ENCODE data around the gene RHOH. TPM values are rescaled to one million over a fixed set of nuclear protein-coding genes. Genes with fewer than 3 reads are reported as not detected.

The RHOH gene
- total RNA-seq, 6 experiments from 2014 or later: not detected

DNA sequence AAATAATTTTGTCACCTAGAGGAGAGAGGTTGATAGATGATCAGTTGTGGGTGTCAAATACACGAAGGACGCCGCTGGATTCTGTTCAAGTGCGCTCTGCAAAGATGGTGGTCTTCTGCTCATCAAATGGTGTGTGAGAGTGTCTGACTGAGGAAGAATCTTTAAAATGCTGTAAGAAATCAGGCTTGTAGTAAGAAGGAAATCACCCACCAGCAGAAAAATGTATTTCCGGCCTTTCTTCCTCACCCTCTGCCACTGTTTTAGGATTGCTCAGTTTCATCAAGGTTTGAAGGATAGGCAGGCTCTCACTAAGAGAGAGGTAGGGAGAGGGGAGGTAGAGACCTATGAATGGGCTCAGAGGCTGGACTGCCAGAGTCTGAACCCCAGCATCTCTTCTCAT is 28.7 kb downstream of the RHOH start:
- TF ChIP-seq, protein P1, sequence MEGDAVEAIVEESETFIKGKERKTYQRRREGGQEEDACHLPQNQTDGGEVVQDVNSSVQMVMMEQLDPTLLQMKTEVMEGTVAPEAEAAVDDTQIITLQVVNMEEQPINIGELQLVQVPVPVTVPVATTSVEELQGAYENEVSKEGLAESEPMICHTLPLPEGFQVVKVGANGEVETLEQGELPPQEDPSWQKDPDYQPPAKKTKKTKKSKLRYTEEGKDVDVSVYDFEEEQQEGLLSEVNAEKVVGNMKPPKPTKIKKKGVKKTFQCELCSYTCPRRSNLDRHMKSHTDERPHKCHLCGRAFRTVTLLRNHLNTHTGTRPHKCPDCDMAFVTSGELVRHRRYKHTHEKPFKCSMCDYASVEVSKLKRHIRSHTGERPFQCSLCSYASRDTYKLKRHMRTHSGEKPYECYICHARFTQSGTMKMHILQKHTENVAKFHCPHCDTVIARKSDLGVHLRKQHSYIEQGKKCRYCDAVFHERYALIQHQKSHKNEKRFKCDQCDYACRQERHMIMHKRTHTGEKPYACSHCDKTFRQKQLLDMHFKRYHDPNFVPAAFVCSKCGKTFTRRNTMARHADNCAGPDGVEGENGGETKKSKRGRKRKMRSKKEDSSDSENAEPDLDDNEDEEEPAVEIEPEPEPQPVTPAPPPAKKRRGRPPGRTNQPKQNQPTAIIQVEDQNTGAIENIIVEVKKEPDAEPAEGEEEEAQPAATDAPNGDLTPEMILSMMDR (IDR thresholded peaks at IDR 0.05): no peak
- Mint-ChIP-seq H3K27me3 (ENCODE audit: insufficient read depth) (peaks cover 8% of the 10 kb centered on the region; the same call in 1 of the 2 replicates), H3K36me3 (ENCODE audit: low read depth) (no peaks in the 10 kb centered on the region), H3K4me3 (no peak overlapping the region), H3K9me3 (no peaks in the 10 kb centered on the region), H3K4me1 (ENCODE audit: low read depth) (no peaks in the 10 kb centered on the region), H3K27ac (no peak overlapping the region)
- DNase-seq: no peak

DNA sequence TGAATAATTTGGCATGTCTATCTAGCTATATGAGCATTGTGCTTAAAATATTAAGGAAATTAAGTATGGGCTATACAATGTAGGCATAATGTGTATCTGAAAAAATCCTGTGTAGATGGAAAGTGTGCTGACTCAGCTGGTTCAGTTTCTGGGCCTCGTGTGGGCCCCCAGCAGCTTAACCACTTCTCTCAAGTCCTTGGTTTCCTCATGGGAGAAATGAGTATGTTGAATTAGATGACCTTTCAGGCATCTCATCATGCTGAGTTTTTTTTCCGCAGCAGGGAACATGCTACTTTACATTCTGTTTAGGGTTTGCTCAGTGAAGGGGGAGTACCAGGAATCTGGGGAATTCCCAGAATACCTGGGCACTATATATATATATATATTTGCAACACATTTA is 30.5 kb downstream of the RHOH start:
- TF ChIP-seq, protein P1 (IDR thresholded peaks at IDR 0.05): no peak
- H3K27me3 Mint-ChIP-seq (ENCODE audit: insufficient read depth): peaks cover 8% of the 10 kb centered on the region
- H3K36me3 Mint-ChIP-seq (ENCODE audit: low read depth): no peaks in the 10 kb centered on the region
- H3K27ac Mint-ChIP-seq: no peak overlapping the region
- H3K4me3 Mint-ChIP-seq: no peak overlapping the region
- H3K9me3 Mint-ChIP-seq: no peaks in the 10 kb centered on the region
- H3K4me1 Mint-ChIP-seq (ENCODE audit: low read depth): no peaks in the 10 kb centered on the region
- no peak for DNase-seq

DNA sequence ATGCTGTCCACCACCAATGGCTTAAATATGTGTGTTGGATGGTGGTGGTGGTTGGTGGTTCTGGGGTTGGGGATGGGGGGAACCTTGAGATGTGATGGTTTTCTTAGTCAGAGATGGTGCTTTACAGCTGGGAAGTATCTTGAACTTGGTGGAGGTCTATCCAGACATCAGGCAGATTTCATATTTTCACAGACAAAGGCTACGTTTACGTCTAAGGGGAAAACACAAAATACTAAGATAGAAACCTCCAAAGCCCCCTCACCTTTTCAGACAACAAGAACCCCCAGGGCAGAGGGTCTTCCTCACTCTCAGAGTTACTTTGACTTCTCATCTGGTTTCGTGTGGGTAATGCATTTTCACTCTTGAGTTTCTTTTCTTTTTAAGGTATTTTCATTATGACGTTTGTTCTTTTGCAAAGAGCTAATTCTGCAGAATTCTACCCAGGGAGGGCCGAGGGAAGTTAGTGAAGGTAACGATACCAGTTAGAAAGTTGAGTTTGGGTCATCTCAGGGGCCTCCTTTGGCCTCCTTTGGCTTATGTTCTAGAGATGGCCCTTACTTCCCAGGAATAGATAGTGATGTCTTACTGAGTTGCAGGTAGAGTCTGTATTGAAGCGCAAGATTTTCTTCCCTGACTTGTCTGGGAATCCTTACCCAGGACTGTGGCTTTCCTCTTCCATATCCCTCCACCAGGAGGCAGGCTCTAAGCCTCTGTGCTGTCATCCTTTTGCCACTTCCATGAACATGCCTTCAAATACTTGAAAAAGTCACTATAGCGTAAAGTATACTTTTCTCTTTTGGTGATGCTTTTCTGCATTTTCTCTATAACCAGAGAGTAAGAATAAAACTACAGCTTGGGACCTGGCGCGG is 31.9 kb downstream of the RHOH start:
- Mint-ChIP-seq H3K4me1 (ENCODE audit: low read depth) (no peaks in the 10 kb centered on the region), H3K9me3 (no peaks in the 10 kb centered on the region), H3K4me3 (no peak overlapping the region), H3K27ac (no peak overlapping the region), H3K27me3 (ENCODE audit: insufficient read depth) (peaks cover 10% of the 10 kb centered on the region), H3K36me3 (ENCODE audit: low read depth) (no peaks in the 10 kb centered on the region)
- TF ChIP-seq, protein P1 (IDR thresholded peaks at IDR 0.05): peak; percentile 77
- DNase-seq: no peak

DNA sequence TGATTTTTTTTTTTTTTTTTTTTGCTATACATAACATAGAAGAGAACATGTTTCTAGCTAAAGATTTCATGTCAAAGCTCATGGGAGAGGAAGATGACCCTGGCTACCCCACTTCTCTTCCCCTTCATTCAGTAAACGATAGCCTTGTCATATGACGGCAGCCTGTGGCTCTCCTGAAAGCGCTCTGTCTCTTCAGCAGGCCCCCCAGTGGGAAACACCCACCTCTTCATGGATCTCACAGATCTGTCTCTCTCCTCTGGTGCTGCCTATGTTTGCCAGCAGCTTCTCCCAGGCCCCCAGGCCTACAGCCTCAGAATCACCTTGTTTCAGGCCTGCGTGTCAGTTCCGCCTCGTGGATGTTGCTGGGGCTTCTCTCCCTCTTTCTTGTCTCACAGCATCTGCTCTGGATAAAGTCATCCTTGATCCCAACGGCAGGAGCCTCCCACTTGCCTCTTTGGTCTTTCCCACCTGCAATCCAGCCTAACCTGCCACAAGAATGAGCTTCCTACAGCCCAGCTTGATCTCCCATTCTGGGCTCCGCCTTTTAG is 34.6 kb downstream of the RHOH start:
- TF ChIP-seq, protein P1 (IDR thresholded peaks at IDR 0.05): no peak
- H3K4me1 Mint-ChIP-seq (ENCODE audit: low read depth): no peaks in the 10 kb centered on the region
- no peak overlapping the region for H3K27ac Mint-ChIP-seq
- no peaks in the 10 kb centered on the region for H3K36me3 Mint-ChIP-seq (ENCODE audit: low read depth)
- no peak for DNase-seq
- H3K4me3 Mint-ChIP-seq: no peak overlapping the region
- H3K9me3 Mint-ChIP-seq: no peaks in the 10 kb centered on the region
- peaks cover 20% of the 10 kb centered on the region for H3K27me3 Mint-ChIP-seq (ENCODE audit: insufficient read depth)

DNA sequence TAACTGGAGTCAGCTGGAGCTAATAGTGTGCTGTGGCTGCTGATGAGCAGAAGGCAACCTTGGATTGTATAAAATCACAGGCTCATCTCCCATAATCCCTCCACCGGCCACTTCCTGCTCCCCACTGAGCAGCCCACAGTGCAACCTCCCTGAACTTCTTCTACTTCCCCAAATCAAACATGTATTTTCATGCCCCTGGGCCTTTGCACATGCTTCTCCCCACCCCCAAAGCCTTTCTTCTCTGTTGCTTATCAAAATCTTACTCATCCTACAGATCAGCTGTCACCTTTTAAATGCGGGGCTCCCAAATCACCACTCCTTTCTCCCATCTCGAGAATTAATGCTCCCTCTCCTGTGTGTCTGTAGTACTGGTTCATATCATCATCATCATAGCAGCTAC is 35.8 kb downstream of the RHOH start:
- no peak for DNase-seq
- Mint-ChIP-seq H3K27ac (no peak overlapping the region), H3K9me3 (no peaks in the 10 kb centered on the region), H3K4me3 (no peak overlapping the region), H3K36me3 (ENCODE audit: low read depth) (no peaks in the 10 kb centered on the region), H3K4me1 (ENCODE audit: low read depth) (no peaks in the 10 kb centered on the region), H3K27me3 (ENCODE audit: insufficient read depth) (peaks cover 22% of the 10 kb centered on the region)
- TF ChIP-seq, protein P1 (IDR thresholded peaks at IDR 0.05): no peak
